IMR-90 (cell line): Measurements from ENCODE around the gene OPCML. TPM values are rescaled to one million over a fixed set of nuclear protein-coding genes. Genes with fewer than 3 reads are reported as not detected.

Experiments
- ATAC-seq: fragments of 200-7000 bp; cut with Tn5 transposase; 2 replicates; pipeline ENCODE4 v1.9.1; 2020; ENCODE audit warnings: low read depth, mild to moderate bottlenecking, moderate library complexity
- BruUV-seq: library from RNA; stranded (reverse); fragments of 400-500 nt; replicated peaks from 2 replicates; lab custom pipeline; 2021; lab: Mats Ljungman, UMichigan
- CTCF ChIA-PET: fragments of 300-600 bp; formaldehyde crosslinking; extraction: SDS; loops from one replicate; lab custom pipeline; 2021; ENCODE audit warnings: antibody characterized with exemption; lab: Yijun Ruan, JAX
- POLR2A ChIA-PET: fragments of 300-600 bp; sonication (Branson Sonifier 250); formaldehyde crosslinking; loops from one replicate; lab custom pipeline; 2022; ENCODE audit warnings: antibody characterized with exemption; ENCODE audit not compliant: unreplicated experiment; lab: Charles Lee
- DNase-seq: peaks from one replicate; pipeline ENCODE4 v3.0.0; 2013
- H2AFZ ChIP-seq: replicated peaks from 2 replicates; pipeline ENCODE3; 2013; ENCODE audit warnings: low read length, mild to moderate bottlenecking; ENCODE audit not compliant: poor library complexity
- H2AK5ac ChIP-seq: 2 replicates; pipeline ENCODE4 v1.6.1; 2013; ENCODE audit warnings: low read depth, low read length, inconsistent platforms
- H2AK9ac ChIP-seq: replicated peaks from 2 replicates; pipeline ENCODE3; 2013; ENCODE audit warnings: mild to moderate bottlenecking, low read depth, low read length, moderate library complexity; ENCODE audit not compliant: poor library complexity
- H2BK120ac ChIP-seq: 2 replicates; pipeline ENCODE4 v1.6.1; 2013; ENCODE audit warnings: low read depth, low read length, inconsistent platforms
- H2BK15ac ChIP-seq: 3 replicates; pipeline ENCODE4 v1.6.1; 2013; ENCODE audit warnings: low read depth, low read length, inconsistent platforms
- H2BK20ac ChIP-seq: 2 replicates; pipeline ENCODE4 v1.6.1; 2013; ENCODE audit warnings: low read depth, mild to moderate bottlenecking, inconsistent platforms, low read length, moderate library complexity
- H2BK5ac ChIP-seq: 2 replicates; pipeline ENCODE4 v1.6.1; 2013; ENCODE audit warnings: mild to moderate bottlenecking, low read depth, low read length, inconsistent platforms; ENCODE audit not compliant: poor library complexity, severe bottlenecking
- H3K14ac ChIP-seq: replicated peaks from 2 replicates; pipeline ENCODE4 v1.6.1; 2013; ENCODE audit warnings: low read depth, low read length, inconsistent platforms
- H3K18ac ChIP-seq: 2 replicates; pipeline ENCODE4 v1.6.1; 2013; ENCODE audit warnings: low read depth, low read length, control low read depth
- H3K23ac ChIP-seq: 2 replicates; pipeline ENCODE4 v1.6.1; 2013; ENCODE audit warnings: low read depth, low read length, inconsistent platforms
- H3K27ac ChIP-seq: 2 replicates; pipeline ENCODE4 v1.5.1; 2013; ENCODE audit warnings: mild to moderate bottlenecking, control low read depth, low read length; ENCODE audit not compliant: insufficient read depth
- H3K27me3 ChIP-seq: 2 replicates; pipeline ENCODE4 v1.6.1; 2013; ENCODE audit warnings: low read length; ENCODE audit not compliant: control insufficient read depth, insufficient read depth
- H3K36me3 ChIP-seq: 2 replicates; pipeline ENCODE4 v1.6.1; 2013; ENCODE audit warnings: low read length, mixed read lengths; ENCODE audit not compliant: control insufficient read depth, insufficient read depth
- H3K4ac ChIP-seq: 2 replicates; pipeline ENCODE4 v1.6.1; 2013; ENCODE audit warnings: low read depth, low read length, inconsistent platforms
- H3K4me1 ChIP-seq: 2 replicates; pipeline ENCODE4 v1.6.1; 2013; ENCODE audit warnings: low read length, mixed read lengths; ENCODE audit not compliant: control insufficient read depth, insufficient read depth
- H3K4me2 ChIP-seq: 2 replicates; pipeline ENCODE4 v1.6.1; 2013; ENCODE audit warnings: low read depth, mild to moderate bottlenecking, control low read depth, low read length, moderate library complexity
- H3K4me3 ChIP-seq: 2 replicates; pipeline ENCODE4 v1.5.1; 2013; ENCODE audit warnings: low read depth, mild to moderate bottlenecking, control low read depth, low read length, moderate library complexity; ENCODE audit not compliant: insufficient read depth
- H3K56ac ChIP-seq: 2 replicates; pipeline ENCODE4 v1.6.1; 2013; ENCODE audit warnings: low read length, inconsistent platforms; ENCODE audit not compliant: insufficient read depth; ENCODE audit errors: extremely low read depth
- H3K79me1 ChIP-seq, 2 experiments: 2 replicates each; pipeline ENCODE4 v1.6.1; 2013; ENCODE audit warnings: low read length in 2 of 2, inconsistent platforms in 1 of 2, low read depth in 1 of 2
- H3K9ac ChIP-seq: 2 replicates; pipeline ENCODE4 v1.6.1; 2013; ENCODE audit warnings: low read depth, low read length, control low read depth
- H3K9me1 ChIP-seq: 2 replicates; pipeline ENCODE4 v1.6.1; 2013; ENCODE audit warnings: low read length, inconsistent platforms; ENCODE audit not compliant: insufficient read depth
- H3K9me3 ChIP-seq: 2 replicates; pipeline ENCODE4 v1.6.1; 2013; ENCODE audit warnings: low read length; ENCODE audit not compliant: control insufficient read depth, insufficient read depth
- H4K20me1 ChIP-seq: 2 replicates; pipeline ENCODE4 v1.6.1; 2013; ENCODE audit warnings: low read length, inconsistent platforms; ENCODE audit not compliant: insufficient read depth
- H4K5ac ChIP-seq: 2 replicates; pipeline ENCODE4 v1.6.1; 2013; ENCODE audit warnings: mild to moderate bottlenecking, low read depth, low read length, control low read depth
- H4K8ac ChIP-seq, 2 experiments: 2 replicates each; pipeline ENCODE4 v1.6.1; 2013; ENCODE audit warnings: low read depth in 2 of 2, low read length in 2 of 2, control low read depth in 1 of 2, inconsistent platforms in 1 of 2
- H4K91ac ChIP-seq: 2 replicates; pipeline ENCODE4 v1.6.1; 2013; ENCODE audit warnings: low read depth, low read length, inconsistent platforms; ENCODE audit not compliant: insufficient read depth
- CEBPB ChIP-seq: IDR thresholded peaks from 2 replicates; pipeline ENCODE4 v1.6.1; 2012; ENCODE audit warnings: low read depth, low read length, improper control_type of control experiment
- MXI1 ChIP-seq: IDR thresholded peaks from 2 replicates; pipeline ENCODE4 v1.6.1; 2012; ENCODE audit warnings: low read depth, mild to moderate bottlenecking, low read length, moderate library complexity, borderline replicate concordance
- POLR2A ChIP-seq: IDR thresholded peaks from 2 replicates; pipeline ENCODE4 v1.6.1; 2012; ENCODE audit warnings: mild to moderate bottlenecking, low read depth, low read length
- RAD21 ChIP-seq: IDR thresholded peaks from 2 replicates; pipeline ENCODE4 v1.6.1; 2012; ENCODE audit warnings: low read length, improper control_type of control experiment
- WGBS, 2 experiments: methylation state at CpG; one replicate each; pipeline versions ENCODE4 v1.1.5 to v1.1.7; 2013; ENCODE audit warnings: missing lambda C conversion rate in 2 of 2; ENCODE audit not compliant: insufficient read length in 1 of 2; ENCODE audit errors: extremely low coverage in 2 of 2; 5-methylcytosine and 5-hydroxymethylcytosine counted together
- dilution Hi-C: fragments of 300-500 bp; cut with HindIII; formaldehyde crosslinking; loops from one replicate; pipeline ENCODE4 v1.14.3; 2018; ENCODE audit warnings: low sequenced_read_pairs; ENCODE audit not compliant: unreplicated experiment
- in situ Hi-C: fragments of 300-500 bp; cut with MboI; formaldehyde crosslinking; loops from 3 replicates; pipeline ENCODE4 v1.14.3; 2019; ENCODE audit warnings: low sequenced_read_pairs, inconsistent platforms, mixed read lengths
- intact Hi-C: fragments of 100-400 bp; cut with micrococcal nuclease; formaldehyde crosslinking; loops from 2 replicates; pipeline ENCODE4 v1.10.0; 2022
- polyA plus RNA-seq, 3 experiments: library from polyadenylated mRNA; depleted of rRNA; stranded (reverse); fragments of >200 nt; gene quantifications; 2 replicates each; pipeline ENCODE4 v1.2.3, GENCODE V29; 2012; ENCODE audit warnings: low replicate concordance in 1 of 3
- total RNA-seq: library from RNA; depleted of rRNA; stranded (reverse); fragments of >200 nt; gene quantifications from 2 replicates; pipeline ENCODE4 v1.2.3, GENCODE V29; 2012
- TF ChIP-seq, protein P1 (sequence below): fragments of 150-350 bp; IDR thresholded peaks from 2 replicates; pipeline ENCODE4 v1.6.1; 2017; ENCODE audit warnings: mild to moderate bottlenecking, antibody characterized with exemption, low read length, low read depth

Gene OPCML
- total and polyA plus RNA-seq, 2 of the 4 experiments (the other 2 are of a cell fraction): under 0.01 to 2.6 TPM

DNA sequence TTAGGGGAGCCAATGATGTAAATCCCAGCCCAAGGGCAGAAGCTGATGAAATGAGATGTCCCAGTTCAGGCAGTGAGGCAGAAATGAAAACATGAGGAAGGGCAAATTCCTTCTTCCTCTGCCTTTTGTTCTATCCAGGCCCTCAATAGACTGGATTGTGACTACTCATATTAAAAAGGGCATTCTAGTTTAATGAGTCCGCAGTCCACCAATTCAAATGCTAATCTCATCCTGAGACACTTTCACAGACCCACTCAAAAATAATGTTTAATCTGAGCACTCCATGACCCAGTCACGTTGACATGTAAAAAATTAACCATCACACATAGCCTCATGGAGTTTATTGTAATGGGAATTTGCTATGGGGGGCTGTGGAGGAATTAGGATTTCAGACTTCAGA, 717.9 kb downstream of the OPCML start:
- DNase-seq (no peak), ATAC-seq (no peak)
- Histone ChIP-seq H2BK20ac (no peak overlapping the region), H2AK9ac (no peak overlapping the region), H3K14ac (no peak overlapping the region), H3K9ac (no peak overlapping the region), H3K9me1 (no peaks in the 10 kb centered on the region), H3K27me3 (peaks cover 5% of the 10 kb centered on the region; the same call in 1 of the 2 replicates), H2AK5ac (no peak overlapping the region), H2BK15ac (no peak overlapping the region), H3K4me3 (no peak overlapping the region), H4K8ac (no peak overlapping the region), H4K20me1 (no peaks in the 10 kb centered on the region), H4K91ac (no peak overlapping the region), H3K79me1 (no peaks in the 10 kb centered on the region), H3K27ac (no peak overlapping the region), H3K23ac (no peak overlapping the region), H3K9me3 (no peaks in the 10 kb centered on the region), H2BK5ac (no peak overlapping the region), H3K36me3 (no peaks in the 10 kb centered on the region), H3K4me1 (no peaks in the 10 kb centered on the region), H3K56ac (no peak overlapping the region), H2AFZ (no peak overlapping the region), H3K18ac (no peak overlapping the region), H4K5ac (no peak overlapping the region), H2BK120ac (no peak overlapping the region), H3K4me2 (no peak overlapping the region), H3K4ac (no peak overlapping the region)
- intact Hi-C loops (no loop called here), dilution Hi-C loops (no loop called here), in situ Hi-C loops (no loop called here)
- CTCF ChIA-PET: no interaction called here
- BruUV-seq: no TSS peak
- WGBS, 2 experiments: no CpG with 5 or more reads among the region's 2 CpGs
- TF ChIP-seq MXI1: no peak
- TF ChIP-seq POLR2A: no peak
- TF ChIP-seq CEBPB: no peak
- TF ChIP-seq, protein P1, sequence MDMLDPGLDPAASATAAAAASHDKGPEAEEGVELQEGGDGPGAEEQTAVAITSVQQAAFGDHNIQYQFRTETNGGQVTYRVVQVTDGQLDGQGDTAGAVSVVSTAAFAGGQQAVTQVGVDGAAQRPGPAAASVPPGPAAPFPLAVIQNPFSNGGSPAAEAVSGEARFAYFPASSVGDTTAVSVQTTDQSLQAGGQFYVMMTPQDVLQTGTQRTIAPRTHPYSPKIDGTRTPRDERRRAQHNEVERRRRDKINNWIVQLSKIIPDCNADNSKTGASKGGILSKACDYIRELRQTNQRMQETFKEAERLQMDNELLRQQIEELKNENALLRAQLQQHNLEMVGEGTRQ: no peak
- no peak for TF ChIP-seq RAD21
- POLR2A ChIA-PET: no interaction called here
